ENCODE measurements around the gene MAP4K4.

GRCh38 chr2:101861382-101861781, 163.9 kb downstream of the MAP4K4 start:
- TF ChIP-seq, protein P1, sequence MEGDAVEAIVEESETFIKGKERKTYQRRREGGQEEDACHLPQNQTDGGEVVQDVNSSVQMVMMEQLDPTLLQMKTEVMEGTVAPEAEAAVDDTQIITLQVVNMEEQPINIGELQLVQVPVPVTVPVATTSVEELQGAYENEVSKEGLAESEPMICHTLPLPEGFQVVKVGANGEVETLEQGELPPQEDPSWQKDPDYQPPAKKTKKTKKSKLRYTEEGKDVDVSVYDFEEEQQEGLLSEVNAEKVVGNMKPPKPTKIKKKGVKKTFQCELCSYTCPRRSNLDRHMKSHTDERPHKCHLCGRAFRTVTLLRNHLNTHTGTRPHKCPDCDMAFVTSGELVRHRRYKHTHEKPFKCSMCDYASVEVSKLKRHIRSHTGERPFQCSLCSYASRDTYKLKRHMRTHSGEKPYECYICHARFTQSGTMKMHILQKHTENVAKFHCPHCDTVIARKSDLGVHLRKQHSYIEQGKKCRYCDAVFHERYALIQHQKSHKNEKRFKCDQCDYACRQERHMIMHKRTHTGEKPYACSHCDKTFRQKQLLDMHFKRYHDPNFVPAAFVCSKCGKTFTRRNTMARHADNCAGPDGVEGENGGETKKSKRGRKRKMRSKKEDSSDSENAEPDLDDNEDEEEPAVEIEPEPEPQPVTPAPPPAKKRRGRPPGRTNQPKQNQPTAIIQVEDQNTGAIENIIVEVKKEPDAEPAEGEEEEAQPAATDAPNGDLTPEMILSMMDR (IDR thresholded peaks at IDR 0.05; ENCODE audit: low read depth, low read length) = no peak
- no peak for TF ChIP-seq EZH2phosphoT487 (IDR thresholded peaks at IDR 0.05; ENCODE audit: low read depth)
